ENCODE data around the gene MAP3K10.
A peak's percentile ranks its signal among the peaks of the same experiment; 100 is the strongest.
"Not testable (repeated sequence)": the region's sequence is repeated elsewhere in the genome, so short reads cannot be mapped to it uniquely, and the experiment has no call there.

The MAP3K10 gene

GRCh38 chr19:40190891-40191835 lies at the start of gene MAP3K10:
Gene MAP3K10, plus strand, starts transcription at chr19:40191426. Its CDS starts 606 bp downstream, at chr19:40192032.
- intact Hi-C loops (cut with DNase I): loop anchor here (2.0 kb wide), 1 partner anchor 28 kb away; the partner anchor contains the start of gene TTC9B
- peak; percentile 72 to 96 (median 81) for DNase-seq

GRCh38 chr19:40141551-40141950 lies 49.7 kb upstream of the MAP3K10 start:
- peak in 2 of 10 donors; percentile 12 to 66 for DNase-seq
- intact Hi-C loops (cut with DNase I): no loop called here

- intact Hi-C loops (cut with DNase I): no loop called here
- DNase-seq: peak in 4 of 10 donors; percentile 10 to 88 (median 50)
These were observed 47.6 kb upstream of the MAP3K10 start for GRCh38 chr19:40143612-40144011.

GRCh38 chr19:40144151-40144550 lies 47.1 kb upstream of the MAP3K10 start:
- DNase-seq: no peak
- intact Hi-C loops (cut with DNase I): no loop called here

GRCh38 chr19:40144947-40145748 lies 46.1 kb upstream of the MAP3K10 start:
- DNase-seq: no peak
- intact Hi-C loops (cut with DNase I): no loop called here

GRCh38 chr19:40145749-40146029 lies 45.5 kb upstream of the MAP3K10 start:
- intact Hi-C loops (cut with DNase I); DNase-seq: not testable (repeated sequence)

GRCh38 chr19:40147338-40147692 lies 43.9 kb upstream of the MAP3K10 start:
- DNase-seq: no peak
- intact Hi-C loops (cut with DNase I): no loop called here

- DNase-seq: peak in 2 of 10 donors; percentile 81 to 83
- intact Hi-C loops (cut with DNase I): no loop called here
These were observed 43.4 kb upstream of the MAP3K10 start for GRCh38 chr19:40147693-40148347.

- no peak for DNase-seq
- intact Hi-C loops (cut with DNase I): no loop called here
These were observed 41.7 kb upstream of the MAP3K10 start for GRCh38 chr19:40149501-40149900.

GRCh38 chr19:40150170-40150569 lies 41.1 kb upstream of the MAP3K10 start:
- intact Hi-C loops (cut with DNase I): no loop called here
- no peak for DNase-seq

- DNase-seq: no peak
- intact Hi-C loops (cut with DNase I): no loop called here
These were observed 37.0 kb upstream of the MAP3K10 start for GRCh38 chr19:40154121-40154680.

GRCh38 chr19:40155749-40156265 lies 35.4 kb upstream of the MAP3K10 start:
- DNase-seq: peak in 6 of 10 donors; percentile 32 to 91 (median 68)

GRCh38 chr19:40157059-40157458 lies 34.2 kb upstream of the MAP3K10 start:
- intact Hi-C loops (cut with DNase I): no loop called here
- no peak for DNase-seq

More at GRCh38 chr19:40155749-40156265, 35.4 kb upstream of the MAP3K10 start:
- intact Hi-C loops (cut with DNase I): no loop called here

GRCh38 chr19:40159744-40160143 lies 31.5 kb upstream of the MAP3K10 start:
- intact Hi-C loops (cut with DNase I): no loop called here
- no peak for DNase-seq

GRCh38 chr19:40162104-40162503 lies 29.1 kb upstream of the MAP3K10 start:
- DNase-seq: no peak
- intact Hi-C loops (cut with DNase I): no loop called here

GRCh38 chr19:40163541-40164129 lies 27.6 kb upstream of the MAP3K10 start:
- intact Hi-C loops (cut with DNase I): no loop called here

GRCh38 chr19:40165362-40165937 lies 25.8 kb upstream of the MAP3K10 start:
- intact Hi-C loops (cut with DNase I): no loop called here

More at GRCh38 chr19:40163541-40164129, 27.6 kb upstream of the MAP3K10 start:
- DNase-seq: no peak

GRCh38 chr19:40169482-40170302 lies 21.5 kb upstream of the MAP3K10 start:
- intact Hi-C loops (cut with DNase I); DNase-seq: not testable (repeated sequence)

More at GRCh38 chr19:40165362-40165937, 25.8 kb upstream of the MAP3K10 start:
- DNase-seq: peak in 8 of 10 donors; percentile 26 to 95 (median 54)
